ENCODE results near the gene ERF. TPM values are rescaled to one million over a fixed set of nuclear protein-coding genes. Genes with fewer than 3 reads are reported as not detected.

The ERF gene
- total RNA-seq, 1 experiment from 2014 or later = 96.1 TPM

DNA sequence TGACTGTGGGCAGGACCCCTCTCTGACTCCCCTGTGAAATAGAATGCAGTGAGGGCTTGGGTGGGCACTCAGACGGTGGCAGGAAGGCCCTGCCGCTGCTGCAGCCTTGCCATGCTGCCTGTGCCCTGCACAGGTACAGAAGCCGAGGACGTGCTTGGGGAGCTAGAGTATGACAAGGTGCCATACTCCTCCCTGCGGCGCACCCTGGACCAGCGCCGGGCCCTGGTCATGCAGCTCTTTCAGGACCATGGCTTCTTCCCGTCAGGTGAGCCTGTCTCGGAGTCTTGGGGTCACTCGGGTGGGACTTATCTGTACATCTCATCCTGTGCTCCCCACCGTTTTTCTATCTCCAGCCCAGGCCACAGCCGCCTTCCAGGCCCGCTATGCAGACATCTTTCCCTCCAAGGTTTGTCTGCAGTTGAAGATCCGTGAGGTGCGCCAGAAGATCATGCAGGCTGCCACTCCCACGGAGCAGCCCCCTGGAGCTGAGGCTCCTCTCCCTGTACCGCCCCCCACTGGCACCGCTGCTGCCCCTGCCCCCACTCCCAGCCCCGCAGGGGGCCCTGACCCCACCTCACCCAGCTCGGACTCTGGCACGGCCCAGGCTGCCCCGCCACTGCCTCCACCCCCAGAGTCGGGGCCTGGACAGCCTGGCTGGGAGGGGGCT is 39.7 kb upstream of the ERF start:
- Histone ChIP-seq H3K36me3 (ENCODE audit: control insufficient read depth in 1 of 2, insufficient read depth in 2 of 2, low read length in 2 of 2) (peaks cover 11 to 12% of the 10 kb centered on the region in 2 experiments; a peak in 3 of 4 replicates), H3K4me1 (ENCODE audit: control insufficient read depth in 1 of 2, insufficient read depth in 2 of 2, low read length in 2 of 2) (peaks cover 16 to 28% of the 10 kb centered on the region in 2 experiments), H4K20me1 (ENCODE audit: insufficient read depth) (no peaks in the 10 kb centered on the region), H3K9me2 (ENCODE audit: insufficient read depth) (no peaks in the 10 kb centered on the region), H3K4me3 (replicated peaks in 1 of 2; ENCODE audit: low read depth in 1 of 2, low read length in 2 of 2) (no peak overlapping the region), H3K9me3 (ENCODE audit: control insufficient read depth in 1 of 2, insufficient read depth in 1 of 2, low read depth in 1 of 2, low read length in 2 of 2) (no peaks in the 10 kb centered on the region), H3K9ac (ENCODE audit: low read length) (no peak overlapping the region), H3K27me3 (ENCODE audit: insufficient read depth, low read length) (no peaks in the 10 kb centered on the region), H3K27ac (ENCODE audit: low read depth, low read length) (no peak overlapping the region; the same call in 1 of the 2 replicates), H2AFZ (ENCODE audit: low read depth, low read length, poor library complexity, severe bottlenecking) (no peak overlapping the region), H3K4me2 (ENCODE audit: low read length) (no peak overlapping the region), H3K79me2 (ENCODE audit: insufficient read depth, low read length) (no peaks in the 10 kb centered on the region)
- no TSS peak for BruUV-seq (replicated peaks)
- CTCF ChIA-PET = interaction anchor here (1.0 to 3.0 kb wide), 2 partner anchors 10 to 48 kb away, joined by 3 to 26 read pairs; no protein-coding TSS in a partner anchor
- DNase-seq (ENCODE audit: low read depth, low spot score) = no peak
- no peak for TF ChIP-seq POLR2A (IDR thresholded peaks at IDR 0.05; ENCODE audit: borderline replicate concordance, extremely low read depth, insufficient read depth, insufficient read length)
- TF ChIP-seq, protein P1, sequence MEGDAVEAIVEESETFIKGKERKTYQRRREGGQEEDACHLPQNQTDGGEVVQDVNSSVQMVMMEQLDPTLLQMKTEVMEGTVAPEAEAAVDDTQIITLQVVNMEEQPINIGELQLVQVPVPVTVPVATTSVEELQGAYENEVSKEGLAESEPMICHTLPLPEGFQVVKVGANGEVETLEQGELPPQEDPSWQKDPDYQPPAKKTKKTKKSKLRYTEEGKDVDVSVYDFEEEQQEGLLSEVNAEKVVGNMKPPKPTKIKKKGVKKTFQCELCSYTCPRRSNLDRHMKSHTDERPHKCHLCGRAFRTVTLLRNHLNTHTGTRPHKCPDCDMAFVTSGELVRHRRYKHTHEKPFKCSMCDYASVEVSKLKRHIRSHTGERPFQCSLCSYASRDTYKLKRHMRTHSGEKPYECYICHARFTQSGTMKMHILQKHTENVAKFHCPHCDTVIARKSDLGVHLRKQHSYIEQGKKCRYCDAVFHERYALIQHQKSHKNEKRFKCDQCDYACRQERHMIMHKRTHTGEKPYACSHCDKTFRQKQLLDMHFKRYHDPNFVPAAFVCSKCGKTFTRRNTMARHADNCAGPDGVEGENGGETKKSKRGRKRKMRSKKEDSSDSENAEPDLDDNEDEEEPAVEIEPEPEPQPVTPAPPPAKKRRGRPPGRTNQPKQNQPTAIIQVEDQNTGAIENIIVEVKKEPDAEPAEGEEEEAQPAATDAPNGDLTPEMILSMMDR (IDR thresholded peaks at IDR 0.05 in 2 of 3, conservative IDR thresholded peaks at IDR 0.05 in 1 of 3; ENCODE audit: borderline replicate concordance in 1 of 3, insufficient read depth in 1 of 3, low read depth in 2 of 3, low read length in 2 of 3) = no peak
- TF ChIP-seq YY1 (IDR thresholded peaks at IDR 0.05; ENCODE audit: extremely low read depth, insufficient replicate concordance, low read depth, low read length) = no peak
- TF ChIP-seq JUND (IDR thresholded peaks at IDR 0.05) = no peak
- TF ChIP-seq ZNF274 (IDR thresholded peaks at IDR 0.05; ENCODE audit: low read depth, low read length) = no peak
- no peak for TF ChIP-seq EGR1 (IDR thresholded peaks at IDR 0.05; ENCODE audit: low read depth)
- POLR2A ChIA-PET = interaction anchor here (0.6 kb wide), 1 partner anchor 9 kb away, joined by 4 read pairs; no protein-coding TSS in a partner anchor
- no peak for ATAC-seq
- RAD21 ChIA-PET (ENCODE audit: low non-redundant PET in 1 of 2, low total read pairs in 2 of 2, uncharacterized antibody in 2 of 2, unreplicated experiment in 2 of 2) = no interaction called here
- intact Hi-C loops (cut with micrococcal nuclease) = no loop called here

DNA sequence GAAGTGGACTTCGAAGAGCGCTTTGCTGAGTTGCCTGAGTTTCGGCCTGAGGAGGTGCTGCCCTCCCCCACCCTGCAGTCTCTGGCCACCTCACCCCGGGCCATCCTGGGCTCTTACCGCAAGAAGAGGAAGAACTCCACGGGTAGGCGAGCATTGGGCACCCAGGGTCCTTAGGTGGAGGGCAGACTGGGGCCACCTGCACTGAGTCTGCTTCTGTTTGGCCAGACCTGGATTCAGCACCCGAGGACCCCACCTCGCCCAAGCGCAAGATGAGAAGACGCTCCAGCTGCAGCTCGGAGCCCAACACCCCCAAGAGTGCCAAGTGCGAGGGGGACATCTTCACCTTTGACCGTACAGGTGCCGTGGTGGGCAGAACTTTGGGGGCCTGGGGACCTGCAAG is 39.0 kb upstream of the ERF start:
- H3K36me3 ChIP-seq (ENCODE audit: control insufficient read depth in 1 of 2, insufficient read depth in 2 of 2, low read length in 2 of 2) = peaks cover 11 to 16% of the 10 kb centered on the region in 2 experiments; a peak in 3 of 4 replicates
- no peak for TF ChIP-seq TCF7L2 (IDR thresholded peaks at IDR 0.05; ENCODE audit: borderline replicate concordance, extremely low read depth, insufficient read depth, insufficient read length)
- no peak for TF ChIP-seq ZFX (IDR thresholded peaks at IDR 0.05)
- TF ChIP-seq FOSL1 (IDR thresholded peaks at IDR 0.05; ENCODE audit: low read depth) = no peak
- no peak for TF ChIP-seq SRF (IDR thresholded peaks at IDR 0.05; ENCODE audit: low read depth)
- no peak for TF ChIP-seq YY1 (IDR thresholded peaks at IDR 0.05; ENCODE audit: extremely low read depth, insufficient replicate concordance, low read depth, low read length)
- TF ChIP-seq, protein P2, sequence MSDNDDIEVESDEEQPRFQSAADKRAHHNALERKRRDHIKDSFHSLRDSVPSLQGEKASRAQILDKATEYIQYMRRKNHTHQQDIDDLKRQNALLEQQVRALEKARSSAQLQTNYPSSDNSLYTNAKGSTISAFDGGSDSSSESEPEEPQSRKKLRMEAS (IDR thresholded peaks at IDR 0.05) = no peak
- TF ChIP-seq EZH2 (IDR thresholded peaks at IDR 0.05) = no peak
- TF ChIP-seq, protein P1 (IDR thresholded peaks at IDR 0.05 in 2 of 3, conservative IDR thresholded peaks at IDR 0.05 in 1 of 3; ENCODE audit: borderline replicate concordance in 1 of 3, insufficient read depth in 1 of 3, low read depth in 2 of 3, low read length in 2 of 3) = no peak
- TF ChIP-seq, protein P3, sequence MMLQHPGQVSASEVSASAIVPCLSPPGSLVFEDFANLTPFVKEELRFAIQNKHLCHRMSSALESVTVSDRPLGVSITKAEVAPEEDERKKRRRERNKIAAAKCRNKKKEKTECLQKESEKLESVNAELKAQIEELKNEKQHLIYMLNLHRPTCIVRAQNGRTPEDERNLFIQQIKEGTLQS (IDR thresholded peaks at IDR 0.05) = no peak
- TF ChIP-seq EGR1 (IDR thresholded peaks at IDR 0.05; ENCODE audit: low read depth) = no peak
- TSS peak; percentile 9 for BruUV-seq (replicated peaks)

More for the DNA sequence above, 39.0 kb upstream of the ERF start:
- Histone ChIP-seq H4K20me1 (ENCODE audit: insufficient read depth) (no peaks in the 10 kb centered on the region), H3K4me2 (ENCODE audit: low read length) (no peak overlapping the region), H3K79me2 (ENCODE audit: insufficient read depth, low read length) (no peaks in the 10 kb centered on the region), H3K9me2 (ENCODE audit: insufficient read depth) (no peaks in the 10 kb centered on the region), H3K4me3 (replicated peaks in 1 of 2; ENCODE audit: low read depth in 1 of 2, low read length in 2 of 2) (no peak overlapping the region), H3K27me3 (ENCODE audit: insufficient read depth, low read length) (no peaks in the 10 kb centered on the region), H3K9ac (ENCODE audit: low read length) (no peak overlapping the region), H3K9me3 (ENCODE audit: control insufficient read depth in 1 of 2, insufficient read depth in 1 of 2, low read depth in 1 of 2, low read length in 2 of 2) (no peaks in the 10 kb centered on the region), H2AFZ (ENCODE audit: low read depth, low read length, poor library complexity, severe bottlenecking) (no peak overlapping the region), H3K4me1 (ENCODE audit: control insufficient read depth in 1 of 2, insufficient read depth in 2 of 2, low read length in 2 of 2) (peaks cover 14 to 26% of the 10 kb centered on the region in 2 experiments), H3K27ac (ENCODE audit: low read depth, low read length) (no peak overlapping the region)
- no peak for ATAC-seq
- ChIA-PET POLR2A (no interaction called here), CTCF (interaction anchor here (1.0 to 3.0 kb wide), 3 partner anchors 8 to 47 kb away, joined by 3 to 26 read pairs (median 3); partner anchors contain the start of gene PAFAH1B3), RAD21 (ENCODE audit: low non-redundant PET in 1 of 2, low total read pairs in 2 of 2, uncharacterized antibody in 2 of 2, unreplicated experiment in 2 of 2) (no interaction called here)
- no peak for DNase-seq (ENCODE audit: low read depth, low spot score)
- intact Hi-C loops (cut with micrococcal nuclease) = no loop called here
